ENCODE measurements around the gene TBC1D22A.

Gene TBC1D22A

DNA sequence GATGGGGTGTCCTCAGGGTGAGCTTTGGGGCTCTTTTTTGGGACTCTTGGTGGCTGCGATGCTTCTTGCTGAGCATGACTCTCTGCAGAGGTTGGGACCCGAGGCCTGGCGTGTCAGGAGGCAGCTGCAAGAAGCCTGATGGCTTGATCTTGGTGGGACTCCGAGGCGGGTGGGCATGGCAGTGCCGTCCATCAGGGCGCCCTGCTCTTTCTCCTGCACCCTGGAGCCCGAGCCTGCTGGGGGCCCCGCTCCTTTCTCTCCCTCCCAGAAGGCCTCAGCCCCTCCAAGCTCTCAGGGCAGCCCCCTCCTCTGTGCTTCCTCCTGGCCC, 432.7 kb downstream of the TBC1D22A start:
- Histone ChIP-seq H3K27ac (no peak overlapping the region), H3K27me3 (replicated peaks) (no peaks in the 10 kb centered on the region), H3K36me3 (replicated peaks) (no peaks in the 10 kb centered on the region), H3K4me3 (ENCODE audit: low read depth, low read length) (no peak overlapping the region)
- no peak for TF ChIP-seq CTCF (IDR thresholded peaks at IDR 0.05; ENCODE audit: low read depth, low read length, missing control alignments)
- no peak for DNase-seq
- in situ Hi-C loops (cut with HindIII; ENCODE audit: low pct_ligation_motif_present, low sequenced_read_pairs): no loop called here

DNA sequence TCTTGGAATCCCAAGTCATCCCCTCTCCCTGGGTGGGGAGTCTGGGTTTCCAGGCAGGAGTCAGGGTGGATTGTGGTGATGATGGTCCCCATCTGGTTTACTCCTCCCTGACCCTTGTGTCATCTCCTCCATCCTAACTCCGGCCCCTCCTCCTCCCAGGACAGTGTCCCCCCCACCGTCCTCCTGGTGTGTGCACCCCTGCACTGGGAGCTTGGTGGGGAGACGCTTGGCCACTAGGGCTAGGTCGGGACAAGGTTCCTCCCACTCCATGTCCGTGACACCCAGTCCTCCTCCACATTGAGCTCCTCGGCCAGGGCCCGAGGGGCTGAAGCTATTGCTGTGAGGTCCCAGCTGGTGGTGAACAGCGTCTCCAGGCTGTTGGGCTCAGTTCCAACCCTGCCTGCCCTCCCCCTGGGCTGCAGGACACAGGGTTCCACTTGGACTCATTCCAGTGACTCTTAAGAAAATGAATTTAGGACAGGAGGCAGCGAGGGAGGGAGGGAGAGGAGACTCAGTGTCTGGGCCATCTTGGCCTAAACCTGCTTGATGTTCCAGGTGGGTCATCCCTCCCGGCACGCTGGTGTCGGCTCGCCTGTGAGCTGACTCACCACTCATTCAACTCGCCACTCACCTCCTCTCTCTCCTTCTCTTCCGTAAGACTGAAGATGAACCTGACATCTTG, 433.2 kb downstream of the TBC1D22A start:
- no peak for TF ChIP-seq CTCF (IDR thresholded peaks at IDR 0.05; ENCODE audit: low read depth, low read length, missing control alignments)
- Histone ChIP-seq H3K27me3 (replicated peaks) (no peaks in the 10 kb centered on the region), H3K4me3 (ENCODE audit: low read depth, low read length) (no peak overlapping the region), H3K36me3 (replicated peaks) (no peaks in the 10 kb centered on the region), H3K27ac (no peak overlapping the region)
- in situ Hi-C loops (cut with HindIII; ENCODE audit: low pct_ligation_motif_present, low sequenced_read_pairs): no loop called here
- no peak for DNase-seq

- no peak overlapping the region for H3K4me3 ChIP-seq (ENCODE audit: low read depth, low read length)
- H3K27me3 ChIP-seq (replicated peaks): no peaks in the 10 kb centered on the region
- H3K27ac ChIP-seq: no peak overlapping the region
- H3K36me3 ChIP-seq (replicated peaks): no peaks in the 10 kb centered on the region
- in situ Hi-C loops (cut with HindIII; ENCODE audit: low pct_ligation_motif_present, low sequenced_read_pairs): no loop called here
- DNase-seq: no peak
- no peak for TF ChIP-seq CTCF (IDR thresholded peaks at IDR 0.05; ENCODE audit: low read depth, low read length, missing control alignments)
Measured at GRCh38 chr22:47196166-47196849, 433.9 kb downstream of the TBC1D22A start.

- in situ Hi-C loops (cut with HindIII; ENCODE audit: low pct_ligation_motif_present, low sequenced_read_pairs): no loop called here
- Histone ChIP-seq H3K27ac (no peak overlapping the region), H3K4me3 (ENCODE audit: low read depth, low read length) (no peak overlapping the region), H3K36me3 (replicated peaks) (no peaks in the 10 kb centered on the region), H3K27me3 (replicated peaks) (no peaks in the 10 kb centered on the region)
- no peak for TF ChIP-seq CTCF (IDR thresholded peaks at IDR 0.05; ENCODE audit: low read depth, low read length, missing control alignments)
- DNase-seq: no peak
Measured at GRCh38 chr22:47196881-47197772, 434.7 kb downstream of the TBC1D22A start.

DNA sequence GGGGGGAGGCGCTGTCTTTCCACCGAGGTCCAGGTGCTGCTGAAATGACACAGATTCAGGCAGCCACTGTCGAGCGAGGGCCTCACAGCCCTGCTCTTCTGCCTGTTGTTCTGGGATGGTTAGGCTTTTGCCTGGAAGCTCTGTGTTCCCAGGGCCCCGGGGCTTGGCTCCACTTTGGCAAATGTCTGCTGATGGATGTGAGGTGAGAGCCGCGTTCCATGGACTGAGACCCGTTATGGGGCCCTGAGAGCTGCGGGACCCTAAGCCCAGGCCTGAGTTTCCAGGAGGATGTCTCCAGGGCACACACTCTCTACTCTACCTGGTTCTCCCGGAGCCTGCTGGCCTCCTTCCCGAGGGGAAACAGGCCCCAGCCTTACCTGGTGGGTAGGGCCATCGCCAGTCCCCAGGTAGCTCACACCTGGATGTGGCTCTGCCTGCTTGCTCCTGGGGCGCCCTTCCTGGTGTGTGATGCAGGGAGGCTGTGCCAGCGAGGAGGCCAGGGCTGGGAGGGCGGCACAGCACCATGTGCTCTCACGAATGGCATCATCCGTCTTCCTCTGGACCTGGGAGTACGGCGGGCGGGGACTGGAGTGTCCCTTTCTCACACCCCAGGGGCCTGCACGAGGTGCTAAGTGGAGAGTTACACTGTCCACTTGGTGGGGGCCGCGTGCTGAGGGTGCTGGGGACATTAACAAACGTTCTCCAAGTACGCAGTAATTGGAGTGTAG, 435.5 kb downstream of the TBC1D22A start:
- TF ChIP-seq CTCF (IDR thresholded peaks at IDR 0.05; ENCODE audit: low read depth, low read length, missing control alignments): no peak
- in situ Hi-C loops (cut with HindIII; ENCODE audit: low pct_ligation_motif_present, low sequenced_read_pairs): no loop called here

More for the DNA sequence above, 435.5 kb downstream of the TBC1D22A start:
- no peaks in the 10 kb centered on the region for H3K36me3 ChIP-seq (replicated peaks)
- no peaks in the 10 kb centered on the region for H3K27me3 ChIP-seq (replicated peaks)
- no peak overlapping the region for H3K27ac ChIP-seq
- DNase-seq: no peak
- H3K4me3 ChIP-seq (ENCODE audit: low read depth, low read length): no peak overlapping the region
